ENCODE data around the gene COQ8B.
A peak's percentile ranks its signal among the peaks of the same experiment; 100 is the strongest.
"Not testable (repeated sequence)": the region's sequence is repeated elsewhere in the genome, so short reads cannot be mapped to it uniquely, and the experiment has no call there.

COQ8B gene

DNA sequence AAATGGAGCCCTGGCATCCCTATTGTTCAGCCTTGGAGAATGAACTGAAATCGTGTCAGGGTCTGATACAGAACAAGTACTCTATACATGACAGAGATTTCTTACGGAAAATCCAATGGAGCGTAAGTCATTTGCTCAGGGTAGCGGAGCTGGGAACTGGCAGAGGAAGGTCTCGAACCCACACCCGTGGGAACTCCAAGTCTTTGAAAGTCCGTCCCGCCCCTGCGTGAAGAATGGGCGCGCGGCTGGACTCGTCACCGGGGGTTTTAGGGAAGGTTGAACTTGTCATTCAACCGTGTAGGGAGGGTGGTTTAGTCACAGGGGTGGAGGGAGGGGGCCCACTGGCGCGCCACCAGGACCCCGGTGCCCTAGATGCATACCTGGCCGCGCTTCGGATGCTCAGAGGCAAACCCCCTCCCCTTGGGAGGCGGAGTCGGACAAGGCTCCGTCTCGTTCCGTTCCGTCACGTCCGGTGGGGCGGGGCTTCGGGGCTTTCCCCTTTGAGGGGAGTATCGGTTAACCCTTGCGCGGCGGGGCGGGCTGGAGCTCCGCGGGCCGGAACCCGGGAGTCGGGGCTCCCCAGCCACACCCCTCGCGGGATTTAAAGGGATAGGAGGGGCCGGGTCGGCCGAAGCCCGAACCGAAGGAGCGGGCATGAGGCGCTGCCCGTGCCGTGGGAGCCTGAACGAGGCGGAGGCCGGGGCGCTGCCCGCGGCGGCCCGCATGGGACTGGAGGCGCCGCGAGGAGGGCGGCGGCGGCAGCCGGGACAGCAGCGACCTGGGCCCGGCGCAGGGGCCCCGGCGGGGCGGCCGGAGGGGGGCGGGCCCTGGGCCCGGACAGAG, at the start of gene COQ8B, which contains the start of gene ITPKC:
Gene COQ8B (minus strand): TSS at position 405 of the 843 bp plus-strand sequence. CDS start 2,254 bp downstream, outside the sequence.
Gene ITPKC (plus strand): TSS at position 631 of the 843 bp plus-strand sequence. CDS start 24 bp downstream, at position 655.
- DNase-seq (ENCODE audit: low read depth in 4 of 4, low spot score in 1 of 4): peak; percentile 99 to 100 (median 100)

DNA sequence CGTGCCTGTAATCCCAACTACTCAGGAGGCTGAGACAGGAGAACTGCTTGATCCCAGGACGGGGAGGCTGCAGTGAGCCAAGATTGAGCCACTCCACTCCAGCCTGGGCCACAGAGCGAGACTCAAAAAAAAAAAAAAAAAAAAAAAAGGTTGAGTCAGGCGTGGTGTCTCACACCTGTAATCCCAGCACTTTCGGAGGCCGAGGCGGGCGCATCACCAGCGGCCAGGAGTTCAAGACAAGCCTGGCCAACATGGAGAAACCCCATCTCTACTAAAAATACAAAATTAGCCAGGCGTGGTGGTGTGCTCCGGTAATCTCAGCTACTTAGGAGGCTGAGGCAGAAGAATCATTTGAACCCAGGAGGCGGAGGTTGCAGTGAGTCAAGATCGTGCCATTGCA, 49.7 kb upstream of the COQ8B start:
- not testable (repeated sequence) for DNase-seq (ENCODE audit: low read depth in 4 of 4, low spot score in 1 of 4)

DNA sequence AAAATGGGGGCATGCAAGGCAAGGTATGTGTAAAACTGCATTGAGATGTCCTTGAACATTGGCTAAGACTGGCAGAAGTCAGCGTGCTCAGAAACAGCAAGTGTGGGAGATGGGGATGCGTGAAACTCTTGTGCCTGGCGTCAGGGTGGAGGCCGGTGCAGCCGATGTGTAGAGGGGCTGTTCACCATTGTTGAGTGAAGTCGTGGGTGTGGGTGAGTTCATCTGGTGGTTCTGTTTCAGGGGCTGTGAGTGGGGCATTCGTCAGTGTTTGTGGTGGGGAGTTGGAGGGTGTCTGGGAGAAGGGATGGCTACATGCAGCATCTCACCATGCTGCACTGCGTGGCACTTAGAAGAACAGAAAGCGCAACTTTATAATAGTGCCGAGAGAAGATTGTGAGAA, 47.3 kb upstream of the COQ8B start:
- DNase-seq (ENCODE audit: low read depth in 4 of 4, low spot score in 1 of 4): no peak

DNA sequence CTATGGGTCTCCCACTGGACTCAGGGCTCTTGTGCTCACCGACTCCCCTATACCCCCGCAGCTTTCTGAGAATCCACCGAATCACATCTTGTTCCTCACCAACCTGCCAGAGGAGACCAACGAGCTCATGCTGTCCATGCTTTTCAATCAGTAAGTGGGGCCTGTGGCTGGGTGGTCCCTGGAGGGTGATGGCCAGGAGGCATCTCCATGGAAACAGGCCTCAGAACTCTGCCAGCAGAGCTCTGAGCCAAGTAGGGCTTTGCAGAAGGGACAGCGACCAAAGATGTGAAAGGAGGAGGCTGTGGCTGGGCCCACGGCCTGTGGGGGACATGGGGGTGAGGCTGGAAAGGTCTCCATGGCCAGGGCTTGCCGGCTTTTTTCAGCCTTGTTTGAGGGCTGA, 46.8 kb upstream of the COQ8B start:
- DNase-seq (ENCODE audit: low read depth in 4 of 4, low spot score in 1 of 4): no peak

DNA sequence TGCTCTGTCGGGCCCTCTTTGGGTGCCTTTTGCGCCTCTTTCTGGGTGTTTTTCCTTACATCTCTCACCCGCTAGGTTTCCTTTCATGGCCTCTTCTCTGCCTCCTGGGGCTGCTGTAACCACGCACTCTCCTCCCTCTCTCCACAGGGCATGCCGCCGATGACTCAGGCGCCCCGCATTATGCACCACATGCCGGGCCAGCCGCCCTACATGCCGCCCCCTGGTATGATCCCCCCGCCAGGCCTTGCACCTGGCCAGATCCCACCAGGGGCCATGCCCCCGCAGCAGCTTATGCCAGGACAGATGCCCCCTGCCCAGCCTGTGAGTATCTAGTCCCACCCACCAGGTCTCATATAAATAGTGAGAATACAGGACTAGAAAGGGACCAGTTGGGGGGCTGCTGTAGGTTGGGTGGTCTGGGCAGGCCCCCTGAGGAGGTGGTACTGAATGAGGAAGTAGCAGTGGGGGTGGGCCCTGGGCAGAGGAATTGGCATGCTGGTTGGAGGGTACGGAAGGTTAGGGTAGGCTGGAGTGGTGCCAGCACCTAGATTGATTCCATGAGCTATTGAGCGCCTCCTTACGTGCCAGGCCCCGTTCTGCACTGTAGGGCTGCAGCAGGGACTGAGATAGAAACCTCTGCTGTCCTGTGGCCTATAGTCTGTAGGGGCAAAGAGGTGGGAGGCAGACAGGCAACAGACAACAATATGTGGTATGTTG, 46.2 kb upstream of the COQ8B start:
- no peak for DNase-seq (ENCODE audit: low read depth in 4 of 4, low spot score in 1 of 4)

DNA sequence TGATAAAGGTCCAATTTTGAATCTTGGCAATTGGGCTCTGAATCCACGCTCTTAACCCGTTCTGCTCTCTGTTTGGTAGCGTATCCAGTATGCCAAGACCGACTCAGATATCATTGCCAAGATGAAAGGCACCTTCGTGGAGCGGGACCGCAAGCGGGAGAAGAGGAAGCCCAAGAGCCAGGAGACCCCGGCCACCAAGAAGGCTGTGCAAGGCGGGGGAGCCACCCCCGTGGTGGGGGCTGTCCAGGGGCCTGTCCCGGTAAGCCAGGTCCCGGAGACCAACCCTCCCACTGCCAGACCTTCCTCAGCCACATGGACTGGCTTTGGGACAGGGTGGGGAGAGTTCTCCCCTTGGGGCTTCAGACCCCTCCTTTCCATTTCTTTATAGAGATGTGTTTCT, 42.7 kb upstream of the COQ8B start:
- no peak for DNase-seq (ENCODE audit: low read depth in 4 of 4, low spot score in 1 of 4)

DNA sequence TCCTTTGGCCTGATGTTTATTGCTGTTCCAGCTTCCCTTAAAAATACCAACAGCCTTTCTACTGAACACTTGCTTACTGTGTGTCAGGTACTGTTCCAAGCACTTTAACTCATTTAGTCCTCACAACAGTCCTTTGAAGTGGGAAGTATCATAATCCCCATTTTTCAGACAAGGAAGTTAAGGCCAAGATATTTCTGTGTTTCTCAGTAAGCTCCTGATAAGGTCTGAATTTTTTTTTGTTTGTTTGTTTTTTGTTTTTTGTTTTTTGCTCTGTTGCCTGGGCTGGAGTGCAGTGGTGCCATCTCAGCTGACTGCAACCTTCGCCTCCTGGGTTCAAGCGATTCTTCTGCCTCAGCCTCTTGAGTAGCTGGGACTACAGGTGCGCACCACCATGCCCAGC, 41.8 kb upstream of the COQ8B start:
- DNase-seq (ENCODE audit: low read depth in 4 of 4, low spot score in 1 of 4): no peak

- no peak for DNase-seq (ENCODE audit: low read depth in 4 of 4, low spot score in 1 of 4)
Measured at GRCh38 chr19:40756502-40757110, 39.9 kb upstream of the COQ8B start.

DNA sequence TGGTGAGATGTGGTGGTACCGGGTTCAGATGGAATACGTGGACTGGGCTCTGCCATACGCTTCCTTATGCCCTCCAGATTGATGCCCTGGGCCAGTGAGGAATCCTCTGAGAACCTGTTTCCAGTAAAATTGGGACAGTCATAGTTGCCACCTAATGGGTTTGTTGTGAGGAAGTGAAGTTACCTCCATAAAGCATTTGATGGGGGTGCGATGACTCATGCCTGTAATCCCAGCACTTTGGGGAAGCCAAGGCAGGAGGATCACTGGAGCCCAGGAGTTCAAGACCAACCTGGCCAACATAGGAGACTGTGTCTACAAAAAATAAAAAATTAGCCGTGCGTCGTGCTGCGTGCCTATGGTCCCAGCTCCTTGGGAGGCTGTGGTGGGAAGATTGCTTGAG, 39.1 kb upstream of the COQ8B start:
- DNase-seq (ENCODE audit: low read depth in 4 of 4, low spot score in 1 of 4): no peak

DNA sequence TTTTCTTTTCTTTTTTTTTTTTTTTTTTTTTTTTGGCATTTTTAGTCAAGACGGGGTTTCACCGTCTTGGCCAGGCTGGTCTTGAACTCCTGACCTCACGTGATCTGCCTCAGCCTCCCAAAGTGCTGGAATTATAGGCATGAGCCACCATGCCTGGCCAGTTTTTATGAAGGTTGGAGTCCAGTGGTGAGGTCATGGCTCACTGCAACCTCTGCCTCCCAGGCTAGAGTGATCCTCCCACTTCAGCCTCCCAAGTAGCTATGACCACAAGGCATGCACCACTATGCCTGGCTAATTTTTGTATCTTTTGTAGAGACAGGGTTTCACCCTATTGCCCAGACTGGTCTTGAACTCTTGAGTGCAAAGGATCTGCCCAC, 38.5 kb upstream of the COQ8B start:
- DNase-seq (ENCODE audit: low read depth in 4 of 4, low spot score in 1 of 4): no peak

- DNase-seq (ENCODE audit: low read depth in 4 of 4, low spot score in 1 of 4): peak in 3 of 4 experiments; percentile 45 to 68 (median 45)
Measured at GRCh38 chr19:40754611-40755247, 38.0 kb upstream of the COQ8B start.

- no peak for DNase-seq (ENCODE audit: low read depth in 4 of 4, low spot score in 1 of 4)
Measured at GRCh38 chr19:40752257-40752781, 35.6 kb upstream of the COQ8B start.

DNA sequence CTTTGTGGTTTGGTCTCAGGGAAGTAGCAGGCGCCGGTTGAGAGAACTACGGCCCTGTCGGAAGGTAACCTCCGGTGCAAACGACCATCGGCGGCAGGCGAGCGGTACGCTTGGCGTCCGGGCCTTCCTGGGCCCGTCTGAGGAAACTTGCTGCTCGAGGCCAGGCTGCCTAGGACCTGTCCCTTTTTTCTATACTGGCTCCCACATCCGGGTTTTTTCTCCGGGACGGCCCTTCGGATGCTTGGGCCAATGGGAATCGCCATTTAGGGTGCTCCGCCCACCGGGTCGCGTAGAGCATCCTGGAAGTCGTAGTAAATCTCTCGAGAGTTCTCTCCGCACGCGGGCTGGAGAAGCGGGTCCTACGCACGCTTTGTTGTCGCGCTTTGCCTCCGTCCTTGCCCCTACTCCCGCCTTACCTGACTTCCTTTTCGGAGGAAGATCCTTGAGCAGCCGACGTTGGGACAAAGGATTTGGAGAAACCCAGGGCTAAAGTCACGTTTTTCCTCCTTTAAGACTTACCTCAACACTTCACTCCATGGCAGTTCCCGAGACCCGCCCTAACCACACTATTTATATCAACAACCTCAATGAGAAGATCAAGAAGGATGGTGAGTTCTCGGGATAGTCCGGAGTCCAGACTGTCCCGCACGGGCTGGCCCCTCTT, 34.3 kb upstream of the COQ8B start, which contains the start of gene SNRPA:
Gene SNRPA (plus strand): TSS at position 330 of the 664 bp plus-strand sequence. CDS start 206 bp downstream, at position 536.
- peak; percentile 85 to 96 (median 92) for DNase-seq (ENCODE audit: low read depth in 4 of 4, low spot score in 1 of 4)

DNA sequence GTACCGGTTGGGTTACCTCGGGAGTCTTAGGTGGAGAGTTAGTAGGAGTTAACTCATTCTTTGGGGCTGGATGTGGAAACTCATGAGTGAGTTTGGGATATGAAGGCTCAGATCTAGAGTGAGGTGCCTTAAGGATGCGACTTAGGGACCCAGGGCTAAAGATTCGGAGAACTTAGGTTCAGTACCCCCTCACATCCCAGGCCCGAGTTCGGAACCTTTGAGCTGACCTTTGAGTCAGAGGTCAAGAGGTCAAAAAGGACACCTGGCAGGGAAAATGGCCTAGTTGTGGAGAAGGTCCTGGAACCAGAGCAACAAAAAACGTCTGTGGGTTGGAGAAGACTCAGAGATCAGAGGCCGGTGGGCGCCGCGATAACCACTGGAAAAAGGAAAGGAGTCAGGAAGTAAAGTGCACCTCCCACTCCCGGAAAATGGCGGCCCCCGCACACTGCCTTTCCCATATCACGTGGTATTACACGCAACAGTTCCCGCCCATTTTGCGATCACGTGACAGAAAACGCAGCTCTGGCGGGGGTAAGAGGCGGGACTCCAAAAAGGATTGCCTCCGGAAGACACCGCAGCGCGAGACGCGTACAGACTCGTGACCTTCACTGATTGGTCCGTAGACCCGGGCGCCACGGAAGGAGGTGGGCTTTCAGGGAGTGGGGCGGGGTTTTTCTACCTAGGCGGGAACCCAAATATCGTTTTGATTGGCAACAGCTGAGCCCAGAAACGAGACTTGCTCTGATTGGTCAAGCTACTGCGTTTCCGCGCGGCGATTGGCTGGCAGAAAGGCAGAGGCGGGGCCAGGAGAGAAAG, 33.6 kb upstream of the COQ8B start, which contains the start of gene ACTMAP:
Gene ACTMAP (minus strand): TSS at position 420 of the 816 bp plus-strand sequence. CDS start 674 bp downstream, outside the sequence.
- peak; percentile 95 to 99 (median 98) for DNase-seq (ENCODE audit: low read depth in 4 of 4, low spot score in 1 of 4)

- DNase-seq (ENCODE audit: low read depth in 4 of 4, low spot score in 1 of 4): no peak
Measured at GRCh38 chr19:40747536-40747935, 30.9 kb upstream of the COQ8B start.

- no peak for DNase-seq (ENCODE audit: low read depth in 4 of 4, low spot score in 1 of 4)
Measured at GRCh38 chr19:40745402-40745780, 28.7 kb upstream of the COQ8B start.

GRCh38 chr19:40744554-40745401, 28.1 kb upstream of the COQ8B start:
- DNase-seq (ENCODE audit: low read depth in 4 of 4, low spot score in 1 of 4): no peak

- no peak for DNase-seq (ENCODE audit: low read depth in 4 of 4, low spot score in 1 of 4)
Measured at GRCh38 chr19:40743926-40744325, 27.2 kb upstream of the COQ8B start.
